HG03439 (cell line): ENCODE measurements around the gene DIDO1.

Experiments used
- ATAC-seq: cut with Tn5 transposase; IDR thresholded peaks from one replicate; pipeline ENCODE4 v1.9.1; 2021; ENCODE audit warnings: mild to moderate bottlenecking, moderate library complexity; ENCODE audit not compliant: unreplicated experiment

DIDO1 gene

DNA sequence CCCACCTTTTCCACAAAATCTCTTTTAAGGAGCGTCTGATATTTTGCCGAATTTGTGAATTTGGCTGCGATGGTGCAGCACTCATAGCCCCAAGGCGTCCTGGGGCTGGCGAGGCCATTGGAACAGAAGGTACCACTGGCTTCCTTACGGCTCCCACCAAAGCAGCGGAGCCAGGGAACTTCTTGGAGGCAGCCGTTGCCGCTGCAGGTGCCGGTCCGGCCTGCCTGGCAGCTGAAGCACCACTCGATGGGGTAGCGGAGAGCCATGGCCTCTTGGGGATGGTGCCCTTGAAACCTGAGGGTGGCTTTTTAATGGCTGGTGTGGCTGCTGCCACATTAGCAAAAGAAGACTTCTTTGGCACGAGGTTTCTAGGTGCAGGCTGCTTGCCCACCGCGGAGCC, 29.8 kb downstream of the DIDO1 start:
- no peak for ATAC-seq

DNA sequence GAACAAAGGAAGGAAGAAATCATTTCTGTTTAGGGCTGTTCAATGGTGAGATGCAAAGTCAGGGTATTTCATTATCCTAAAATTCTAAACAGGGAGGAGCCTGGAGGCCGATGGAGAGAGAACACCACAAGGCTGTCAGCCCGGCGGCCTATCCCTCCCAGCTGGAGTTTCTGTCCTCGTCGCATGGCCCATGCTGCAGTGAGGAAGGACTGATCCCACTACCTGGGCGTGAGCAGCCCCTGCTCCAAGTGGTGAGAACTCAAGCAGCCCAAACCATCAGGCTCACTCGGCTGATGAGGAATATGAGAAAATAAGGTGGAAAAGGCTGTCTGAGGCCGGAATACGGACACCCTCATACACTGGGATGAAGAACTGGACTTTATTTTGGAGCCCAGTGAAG, 30.8 kb downstream of the DIDO1 start:
- ATAC-seq = no peak

GRCh38 chr20:62894261-62894660, 32.0 kb downstream of the DIDO1 start:
- ATAC-seq = no peak

DNA sequence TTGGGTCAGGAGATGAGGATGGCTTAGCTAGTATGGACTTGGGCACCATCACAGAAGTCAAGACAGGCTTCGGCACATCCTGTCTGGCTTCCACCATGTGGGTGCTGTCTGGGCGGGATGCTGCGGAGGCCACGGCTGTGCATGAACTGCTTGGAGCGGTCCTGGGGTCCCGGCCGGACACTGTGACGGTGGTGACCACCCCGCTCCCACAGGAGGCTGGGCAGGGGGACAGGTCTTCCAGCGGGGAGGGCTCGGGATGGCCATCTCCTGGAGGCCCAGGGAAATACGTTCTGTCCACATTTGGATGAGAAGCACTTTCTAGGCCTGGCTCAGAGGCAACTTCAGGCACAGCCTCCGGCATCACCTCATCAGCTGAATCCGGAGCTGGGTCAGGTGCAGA, 32.6 kb downstream of the DIDO1 start:
- no peak for ATAC-seq

DNA sequence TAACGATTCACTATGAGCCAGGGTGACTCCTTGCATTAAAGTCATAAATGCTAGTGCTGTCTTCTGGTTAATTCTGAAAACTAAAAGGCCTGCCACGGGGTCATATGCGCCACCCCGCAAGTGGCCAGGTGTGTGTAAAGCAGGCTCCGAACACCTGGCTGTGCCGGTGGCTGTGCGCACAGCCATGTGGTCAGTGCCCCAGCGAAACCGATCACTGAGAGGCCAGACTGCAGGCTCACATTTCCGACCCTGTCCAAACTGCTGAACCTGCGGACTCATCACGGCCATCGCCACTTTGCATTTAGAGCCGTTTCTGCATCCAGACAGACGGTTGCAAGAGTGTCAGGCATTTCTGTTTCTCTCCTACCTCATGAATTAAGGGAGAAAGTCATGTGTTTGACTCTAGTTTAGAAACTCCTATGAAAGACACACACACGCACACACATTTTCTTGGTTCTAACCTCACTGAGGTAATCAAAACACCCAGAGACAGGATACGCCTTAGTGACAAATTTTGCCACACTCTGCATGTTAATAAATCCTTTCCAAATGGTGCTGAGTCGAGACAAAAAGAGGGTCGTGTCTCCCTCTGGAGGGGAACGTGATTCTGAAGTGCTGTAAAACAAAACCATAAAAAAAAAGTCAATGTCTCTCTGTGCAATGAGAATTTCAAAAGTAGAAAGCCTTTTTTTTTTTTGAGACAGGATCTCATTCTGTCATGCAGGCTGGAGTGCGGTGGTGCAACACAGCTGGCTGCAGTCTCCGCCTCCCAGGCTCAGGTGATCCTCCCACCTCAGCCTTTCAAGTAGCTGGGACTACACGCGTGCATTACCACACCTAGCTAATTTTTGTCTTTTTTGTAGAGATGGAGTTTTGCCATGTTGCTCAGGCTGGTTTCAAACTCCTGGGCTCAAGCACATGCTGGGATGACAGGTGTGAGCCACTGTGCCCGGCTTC, 33.7 kb downstream of the DIDO1 start:
- ATAC-seq = no peak

GRCh38 chr20:62891111-62891510, 35.2 kb downstream of the DIDO1 start:
- ATAC-seq = no peak

DNA sequence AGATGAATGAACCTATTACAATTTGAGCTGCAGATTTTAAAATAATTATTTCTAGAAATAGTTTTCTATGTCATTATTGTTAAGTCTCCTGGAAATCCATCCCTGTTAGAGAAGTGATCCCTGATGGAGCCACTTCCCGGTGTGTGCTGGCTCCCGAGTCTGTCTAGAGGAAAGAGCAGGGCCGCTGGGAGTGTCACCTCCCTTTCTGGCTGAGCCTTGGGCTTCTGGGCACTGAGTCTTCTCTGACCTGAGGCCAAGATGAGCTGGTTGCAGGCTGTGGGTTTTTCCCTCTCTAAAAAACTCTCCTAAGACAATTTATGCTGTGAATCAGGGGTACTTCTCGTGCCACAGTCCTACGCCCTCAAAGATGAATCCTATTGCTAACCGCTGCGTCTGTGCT, 35.9 kb downstream of the DIDO1 start:
- no peak for ATAC-seq

DNA sequence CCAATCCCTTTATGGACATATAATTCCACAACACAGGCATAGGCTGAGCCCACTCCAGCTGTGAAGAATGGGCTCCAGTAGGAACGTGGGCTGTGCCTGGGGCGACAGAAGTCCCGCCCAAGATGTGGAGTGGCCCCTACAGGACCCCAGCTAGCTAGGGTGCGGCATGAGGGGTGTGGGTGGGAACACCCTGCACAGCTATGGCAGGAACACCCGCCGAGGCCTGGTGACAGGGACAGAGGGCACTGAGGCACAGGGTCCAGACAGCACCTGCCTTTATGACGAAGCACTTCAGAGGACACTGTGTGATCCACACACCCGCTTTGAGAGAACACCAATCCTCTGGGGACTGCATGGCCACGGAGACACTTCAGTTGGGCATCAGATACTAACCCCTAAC, 36.4 kb downstream of the DIDO1 start:
- ATAC-seq = no peak

GRCh38 chr20:62889411-62889810, 36.9 kb downstream of the DIDO1 start:
- ATAC-seq = no peak

GRCh38 chr20:62888910-62889309, 37.4 kb downstream of the DIDO1 start:
- no peak for ATAC-seq

- no peak for ATAC-seq
These were observed 37.9 kb downstream of the DIDO1 start for GRCh38 chr20:62888406-62888805.

GRCh38 chr20:62887860-62888239, 38.5 kb downstream of the DIDO1 start:
- no peak for ATAC-seq

DNA sequence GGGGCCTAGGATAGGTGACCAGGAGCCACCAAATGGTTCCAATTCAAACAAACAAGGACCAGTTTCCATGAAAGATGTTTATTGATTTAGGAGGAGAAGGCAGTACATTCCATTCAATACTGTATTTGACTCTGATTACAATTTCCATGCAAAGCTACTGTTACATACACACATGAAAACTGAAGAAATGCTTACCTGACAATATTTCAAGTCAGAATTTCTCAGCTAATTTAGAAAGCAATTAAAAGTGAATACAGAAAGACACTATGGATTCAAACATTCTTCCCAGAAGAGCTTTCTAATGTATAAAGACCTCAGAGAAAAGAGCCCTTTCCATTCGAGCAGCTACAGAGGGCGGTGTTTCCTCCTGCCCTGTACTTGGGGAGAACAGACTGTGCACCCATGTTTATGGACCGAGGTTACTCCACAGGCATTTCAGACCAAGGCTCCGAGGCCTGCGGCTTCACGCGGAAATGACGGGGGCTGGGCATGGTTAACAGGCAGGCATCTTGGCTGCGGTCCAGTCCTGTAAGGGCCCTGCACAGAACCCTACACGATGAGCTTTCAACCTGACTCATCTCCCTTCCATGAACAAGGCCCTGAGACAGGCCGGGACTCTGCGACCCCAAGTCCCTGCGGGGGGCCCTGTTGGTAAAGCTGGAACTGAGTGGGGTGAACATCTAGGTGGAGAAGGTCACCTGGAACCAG, 39.0 kb downstream of the DIDO1 start:
- no peak for ATAC-seq

DNA sequence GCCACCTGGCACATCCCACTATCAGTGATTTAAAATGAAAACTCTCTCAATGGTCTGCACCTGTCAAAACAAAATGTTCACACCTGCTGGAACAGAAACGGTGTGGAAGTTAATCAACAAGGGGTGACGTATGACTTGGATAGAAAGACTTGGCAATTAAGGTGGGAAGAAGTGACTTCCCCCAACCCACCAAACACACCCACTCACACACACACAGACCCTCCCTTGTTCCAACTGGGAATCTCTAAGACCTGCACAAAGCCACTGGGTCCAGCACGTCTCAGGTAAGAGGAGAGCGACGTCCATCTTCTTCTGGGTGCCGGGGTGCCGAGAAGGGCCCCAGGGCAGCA, 39.6 kb downstream of the DIDO1 start:
- no peak for ATAC-seq

- no peak for ATAC-seq
These were observed 40.2 kb downstream of the DIDO1 start for GRCh38 chr20:62885896-62886708.

DNA sequence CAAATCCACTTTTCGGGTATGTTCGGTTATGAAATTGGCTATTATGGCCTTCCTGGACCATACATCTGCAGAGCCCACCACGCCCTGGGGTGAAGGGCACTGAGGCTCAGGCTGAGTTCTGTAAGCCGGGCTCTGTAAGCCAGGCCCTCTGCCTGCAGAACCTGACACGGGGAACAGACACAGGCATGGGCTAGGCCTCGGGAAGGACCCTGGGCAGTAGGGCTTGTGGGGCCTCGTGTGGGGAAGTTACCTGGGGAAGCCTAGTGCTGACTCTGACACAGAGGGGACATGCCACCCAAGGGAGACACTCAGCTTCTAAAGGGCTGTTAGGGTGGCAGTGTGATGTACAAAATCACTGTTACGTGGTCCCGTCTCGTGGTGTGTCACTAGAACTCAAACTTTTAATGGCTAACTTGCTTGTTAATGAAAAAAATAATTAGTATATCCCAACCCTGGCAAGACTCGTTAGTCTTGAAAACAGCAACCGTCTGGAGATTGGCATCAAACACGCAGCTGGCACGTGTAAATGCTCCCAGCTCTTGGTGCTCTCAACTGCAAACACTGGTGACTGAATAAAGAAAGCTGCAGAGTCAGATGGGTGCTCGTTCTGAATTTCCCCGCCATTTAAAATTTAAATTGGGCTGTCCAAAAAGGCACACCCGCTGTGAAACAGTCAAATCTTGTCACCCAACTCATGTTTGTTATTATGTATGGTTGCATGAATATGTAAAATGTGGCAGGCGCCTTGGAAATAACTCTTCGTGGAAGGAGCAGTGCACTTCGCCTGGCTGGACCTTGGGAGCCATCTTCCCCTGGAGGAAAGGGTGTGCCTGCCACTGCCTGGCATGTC, 41.0 kb downstream of the DIDO1 start:
- ATAC-seq = no peak

- no peak for ATAC-seq
These were observed 41.7 kb downstream of the DIDO1 start for GRCh38 chr20:62884556-62884955.

DNA sequence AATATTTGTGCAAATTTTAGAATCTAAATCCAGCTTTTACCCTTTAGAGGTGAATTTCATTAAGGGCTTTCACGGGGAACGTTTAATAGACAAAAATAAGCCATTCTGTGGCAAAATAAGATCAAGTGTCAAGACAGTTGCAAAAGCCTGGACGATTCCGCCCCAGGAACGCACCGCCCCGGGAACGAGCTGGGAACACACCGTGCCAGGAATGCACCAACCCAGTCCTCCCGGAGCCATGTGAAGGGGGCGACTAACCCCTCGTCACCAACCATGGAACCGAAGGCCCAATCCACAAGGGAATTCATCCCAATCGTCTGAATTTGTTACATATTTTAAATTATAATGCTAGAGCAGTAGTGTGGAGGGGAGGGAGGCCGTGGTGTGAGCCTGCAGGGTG, 43.9 kb downstream of the DIDO1 start:
- ATAC-seq = no peak

DNA sequence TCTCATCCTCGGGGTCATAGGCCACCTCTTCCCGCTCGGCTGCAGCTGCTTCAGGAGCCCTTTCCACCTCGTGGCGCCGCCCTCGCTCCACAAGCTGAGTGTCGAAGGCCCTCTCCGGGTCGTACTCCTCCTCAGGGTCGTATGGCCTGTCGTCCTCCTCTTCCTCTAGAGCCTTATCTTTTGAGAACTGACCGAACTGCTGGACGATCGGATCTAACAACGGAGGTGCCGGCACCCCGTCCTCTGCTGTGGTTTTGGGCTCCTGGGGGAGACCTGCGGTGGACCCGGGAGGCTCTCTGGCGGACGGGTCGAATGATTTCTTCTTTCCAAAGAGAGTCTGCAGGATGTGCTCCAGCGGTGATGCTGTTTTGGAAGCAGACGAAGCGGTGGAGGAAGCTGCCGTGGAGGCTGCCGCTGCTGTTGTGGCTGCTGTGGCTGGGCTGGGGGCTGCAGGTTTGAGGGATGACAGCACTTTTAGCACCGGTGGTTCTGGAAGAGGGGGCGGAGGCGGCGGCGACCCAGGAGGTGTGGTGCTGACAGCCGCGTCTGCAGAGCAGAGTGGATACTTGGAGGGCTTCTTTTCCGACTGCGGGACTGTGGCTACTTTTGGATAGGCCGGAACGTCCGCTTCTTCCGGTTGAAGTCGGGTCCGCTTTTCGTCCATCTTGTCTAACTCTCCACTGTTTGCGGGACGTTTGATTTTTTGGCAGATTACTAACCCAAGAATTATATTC, 44.5 kb downstream of the DIDO1 start:
- no peak for ATAC-seq
